Loucy (cell line): Measurements from ENCODE around the gene CHST1.

ENCODE experiments used
- H2AFZ ChIP-seq: fragments of 200-600 bp; sonication (generic); 2 replicates; pipeline ENCODE4 v1.6.0; 2016; ENCODE audit warnings: antibody characterized with exemption, mild to moderate bottlenecking, low read length, moderate library complexity
- H3F3A ChIP-seq: fragments of 200-600 bp; 2 replicates; pipeline ENCODE4 v1.6.0; 2016; ENCODE audit warnings: antibody characterized with exemption, low read depth, mild to moderate bottlenecking
- H3K27me3 ChIP-seq: fragments of 200-600 bp; sonication (generic); 2 replicates; pipeline ENCODE4 v1.6.1; 2014; ENCODE audit warnings: low read length, mild to moderate bottlenecking; ENCODE audit not compliant: insufficient read depth, poor library complexity, severe bottlenecking
- H3K36me3 ChIP-seq: fragments of 200-600 bp; sonication (generic); 2 replicates; pipeline ENCODE4 v1.6.1; 2016; ENCODE audit warnings: low read length; ENCODE audit not compliant: insufficient read depth
- H3K4me1 ChIP-seq: fragments of 200-600 bp; sonication (generic); 2 replicates; pipeline ENCODE4 v1.5.1; 2014; ENCODE audit warnings: low read length, mild to moderate bottlenecking; ENCODE audit not compliant: insufficient read depth, poor library complexity, severe bottlenecking
- H3K4me2 ChIP-seq: fragments of 200-600 bp; sonication (generic); 2 replicates; pipeline ENCODE4 v1.6.0; 2014; ENCODE audit warnings: antibody characterized with exemption, low read length, low read depth, mild to moderate bottlenecking; ENCODE audit not compliant: poor library complexity, severe bottlenecking
- H3K4me3 ChIP-seq: fragments of 200-600 bp; sonication (generic); 2 replicates; pipeline ENCODE4 v1.5.1; 2014; ENCODE audit warnings: low read length, mild to moderate bottlenecking, mixed read lengths; ENCODE audit not compliant: poor library complexity, severe bottlenecking
- H3K79me2 ChIP-seq: fragments of 200-600 bp; sonication (generic); 2 replicates; pipeline ENCODE4 v1.6.1; 2014; ENCODE audit warnings: low read length; ENCODE audit not compliant: insufficient read depth
- H3K9ac ChIP-seq: fragments of 200-600 bp; sonication (generic); 2 replicates; pipeline ENCODE4 v1.6.0; 2014; ENCODE audit warnings: mild to moderate bottlenecking, low read depth, low read length, moderate library complexity; ENCODE audit not compliant: poor library complexity, severe bottlenecking
- H3K9me2 ChIP-seq: fragments of 200-600 bp; sonication (generic); replicated peaks from 2 replicates; pipeline ENCODE4 v1.6.1; 2016; ENCODE audit warnings: low read depth, low read length, mixed read lengths
- H3K9me3 ChIP-seq: fragments of 200-600 bp; sonication (generic); 2 replicates; pipeline ENCODE4 v1.6.1; 2014; ENCODE audit warnings: mild to moderate bottlenecking, antibody characterized with exemption, low read length, low read depth; ENCODE audit not compliant: insufficient read depth
- H4K20me1 ChIP-seq: fragments of 200-600 bp; sonication (generic); 2 replicates; pipeline ENCODE4 v1.6.0; 2014; ENCODE audit warnings: antibody characterized with exemption, low read length, mild to moderate bottlenecking; ENCODE audit not compliant: insufficient read depth, poor library complexity, severe bottlenecking
- EZH2phosphoT487 ChIP-seq: fragments of 200-600 bp; IDR thresholded peaks from 2 replicates; pipeline ENCODE4 v1.6.1; 2018; ENCODE audit warnings: antibody characterized with exemption, mild to moderate bottlenecking, moderate library complexity, borderline replicate concordance
- TF ChIP-seq, protein P1 (sequence below): fragments of 200-600 bp; sonication (generic); conservative IDR thresholded peaks from 2 replicates; pipeline ENCODE4 v1.5.1; 2014; ENCODE audit warnings: mild to moderate bottlenecking, antibody characterized with exemption, low read length

CHST1 gene

DNA sequence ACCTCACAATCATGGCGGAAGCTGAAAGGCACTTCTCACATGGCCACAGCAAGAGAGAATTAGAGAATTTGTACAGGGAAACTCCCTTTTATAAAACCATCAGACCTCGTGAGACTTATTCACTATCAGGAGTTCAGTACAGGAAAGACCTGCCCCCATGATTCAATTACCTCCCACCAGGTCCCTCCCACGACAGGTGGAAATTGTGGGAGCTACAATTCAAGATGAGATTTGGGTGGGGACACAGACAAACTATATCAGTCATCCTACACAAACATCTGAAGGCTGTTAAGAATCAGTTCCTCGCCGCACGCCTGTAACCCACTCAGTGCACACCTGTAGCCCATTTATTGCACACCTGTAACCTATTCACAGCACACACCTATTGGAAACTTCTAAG, 39.8 kb downstream of the CHST1 start:
- no peak for TF ChIP-seq EZH2phosphoT487
- TF ChIP-seq, protein P1, sequence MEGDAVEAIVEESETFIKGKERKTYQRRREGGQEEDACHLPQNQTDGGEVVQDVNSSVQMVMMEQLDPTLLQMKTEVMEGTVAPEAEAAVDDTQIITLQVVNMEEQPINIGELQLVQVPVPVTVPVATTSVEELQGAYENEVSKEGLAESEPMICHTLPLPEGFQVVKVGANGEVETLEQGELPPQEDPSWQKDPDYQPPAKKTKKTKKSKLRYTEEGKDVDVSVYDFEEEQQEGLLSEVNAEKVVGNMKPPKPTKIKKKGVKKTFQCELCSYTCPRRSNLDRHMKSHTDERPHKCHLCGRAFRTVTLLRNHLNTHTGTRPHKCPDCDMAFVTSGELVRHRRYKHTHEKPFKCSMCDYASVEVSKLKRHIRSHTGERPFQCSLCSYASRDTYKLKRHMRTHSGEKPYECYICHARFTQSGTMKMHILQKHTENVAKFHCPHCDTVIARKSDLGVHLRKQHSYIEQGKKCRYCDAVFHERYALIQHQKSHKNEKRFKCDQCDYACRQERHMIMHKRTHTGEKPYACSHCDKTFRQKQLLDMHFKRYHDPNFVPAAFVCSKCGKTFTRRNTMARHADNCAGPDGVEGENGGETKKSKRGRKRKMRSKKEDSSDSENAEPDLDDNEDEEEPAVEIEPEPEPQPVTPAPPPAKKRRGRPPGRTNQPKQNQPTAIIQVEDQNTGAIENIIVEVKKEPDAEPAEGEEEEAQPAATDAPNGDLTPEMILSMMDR: no peak
- no peaks in the 10 kb centered on the region for H3K9me2 ChIP-seq
- H3K9ac ChIP-seq: no peak overlapping the region
- H3K4me2 ChIP-seq: no peak overlapping the region
- H3K27me3 ChIP-seq: peaks cover 4% of the 10 kb centered on the region
- H2AFZ ChIP-seq: no peak overlapping the region
- no peaks in the 10 kb centered on the region for H3F3A ChIP-seq
- peaks cover 8% of the 10 kb centered on the region; the same call in 1 of the 2 replicates for H3K9me3 ChIP-seq
- no peaks in the 10 kb centered on the region for H3K4me1 ChIP-seq
- H3K4me3 ChIP-seq: no peak overlapping the region
- H3K79me2 ChIP-seq: no peaks in the 10 kb centered on the region
- no peaks in the 10 kb centered on the region for H4K20me1 ChIP-seq
- no peaks in the 10 kb centered on the region for H3K36me3 ChIP-seq

DNA sequence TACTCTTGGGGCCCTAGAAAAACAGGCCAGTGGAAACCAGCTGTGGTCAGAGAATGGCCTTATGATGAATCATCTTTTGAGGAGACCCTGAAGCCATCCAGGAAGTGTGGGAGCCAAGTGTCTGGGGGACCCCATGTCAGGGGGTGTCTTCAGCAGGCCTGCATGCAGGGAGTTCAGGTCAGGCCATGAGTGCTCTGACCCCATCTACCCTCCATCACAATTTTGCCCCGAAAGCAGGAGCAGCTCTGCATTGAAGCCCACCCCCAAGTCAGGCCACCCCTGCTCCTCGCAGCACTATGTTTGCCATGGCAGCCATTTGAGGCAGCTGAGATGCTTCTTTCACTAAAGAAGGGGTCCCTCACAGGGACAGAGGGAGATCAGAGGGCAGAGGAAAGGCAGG, 41.3 kb downstream of the CHST1 start:
- Histone ChIP-seq H3K4me1 (no peaks in the 10 kb centered on the region), H3K9me3 (peaks cover 8% of the 10 kb centered on the region; the same call in 1 of the 2 replicates), H3F3A (no peaks in the 10 kb centered on the region), H3K79me2 (no peaks in the 10 kb centered on the region), H3K4me3 (no peak overlapping the region), H3K9ac (no peak overlapping the region), H3K4me2 (no peak overlapping the region), H2AFZ (no peak overlapping the region), H3K9me2 (no peaks in the 10 kb centered on the region), H3K36me3 (no peaks in the 10 kb centered on the region), H4K20me1 (no peaks in the 10 kb centered on the region), H3K27me3 (peaks cover 4% of the 10 kb centered on the region)
- no peak for TF ChIP-seq EZH2phosphoT487

DNA sequence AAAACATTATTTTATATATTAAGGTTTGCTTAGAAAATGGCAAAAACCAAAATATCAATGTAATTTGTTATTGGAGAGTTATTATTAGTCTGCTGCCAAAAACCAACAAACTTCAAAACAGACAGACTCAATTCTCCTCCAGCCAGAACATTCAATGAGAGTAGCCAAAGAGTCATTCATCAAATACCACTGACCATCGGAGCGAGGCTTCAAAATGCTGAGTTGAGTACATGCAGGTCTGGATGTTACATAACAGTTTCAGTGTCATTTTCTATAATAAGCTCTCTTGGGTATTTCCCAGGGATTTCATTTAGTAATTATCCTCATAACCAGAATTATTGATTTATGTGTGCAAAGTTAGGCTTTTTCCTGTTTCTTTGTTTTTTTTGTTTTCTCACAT, 42.6 kb downstream of the CHST1 start:
- H3F3A ChIP-seq: no peaks in the 10 kb centered on the region
- no peak overlapping the region for H3K9ac ChIP-seq
- H2AFZ ChIP-seq: no peak overlapping the region
- H3K36me3 ChIP-seq: no peaks in the 10 kb centered on the region
- TF ChIP-seq, protein P1: no peak
- TF ChIP-seq EZH2phosphoT487: no peak
- no peaks in the 10 kb centered on the region for H3K79me2 ChIP-seq
- H3K27me3 ChIP-seq: peaks cover 4% of the 10 kb centered on the region
- H3K4me2 ChIP-seq: no peak overlapping the region
- H3K4me1 ChIP-seq: no peaks in the 10 kb centered on the region
- no peaks in the 10 kb centered on the region for H3K9me2 ChIP-seq
- no peaks in the 10 kb centered on the region for H4K20me1 ChIP-seq
- H3K4me3 ChIP-seq: no peak overlapping the region
- H3K9me3 ChIP-seq: peaks cover 8% of the 10 kb centered on the region; the same call in 1 of the 2 replicates

DNA sequence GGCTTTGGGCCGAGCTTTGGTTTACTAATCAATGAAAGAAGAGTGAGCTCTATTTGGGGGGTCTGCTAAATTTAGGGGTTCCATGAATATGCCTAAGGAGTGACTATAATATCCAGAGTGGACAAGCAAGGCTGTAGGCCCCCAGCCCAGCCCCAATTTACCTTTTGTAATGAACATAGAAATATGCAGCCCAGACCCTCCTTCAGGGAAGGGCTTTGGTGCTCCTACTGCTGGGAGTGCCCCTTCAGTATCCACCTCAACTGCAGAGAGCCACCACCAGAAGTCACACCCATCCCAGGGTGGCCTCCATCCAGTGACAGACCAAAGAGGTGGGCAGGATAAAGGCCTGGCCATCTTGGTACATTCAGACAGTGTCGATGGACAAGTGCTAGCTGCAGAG, 43.1 kb downstream of the CHST1 start:
- no peak overlapping the region for H3K4me2 ChIP-seq
- H3K9ac ChIP-seq: no peak overlapping the region
- no peak overlapping the region for H2AFZ ChIP-seq
- no peaks in the 10 kb centered on the region for H3K9me2 ChIP-seq
- peaks cover 8% of the 10 kb centered on the region; the same call in 1 of the 2 replicates for H3K9me3 ChIP-seq
- H3K4me1 ChIP-seq: no peaks in the 10 kb centered on the region
- TF ChIP-seq, protein P1: no peak
- no peak for TF ChIP-seq EZH2phosphoT487
- no peaks in the 10 kb centered on the region for H3F3A ChIP-seq
- H3K36me3 ChIP-seq: no peaks in the 10 kb centered on the region
- no peak overlapping the region for H3K4me3 ChIP-seq
- no peaks in the 10 kb centered on the region for H4K20me1 ChIP-seq
- H3K79me2 ChIP-seq: no peaks in the 10 kb centered on the region
- H3K27me3 ChIP-seq: peaks cover 4% of the 10 kb centered on the region
